B cell (primary cell): ENCODE measurements around the gene PPFIA1.

Source experiments
- CTCF ChIP-seq: fragments of 200-600 bp; IDR thresholded peaks from one replicate; pipeline ENCODE4 v1.8.0; 2022; ENCODE audit warnings: antibody characterized with exemption, mild to moderate bottlenecking
- EZH2 ChIP-seq: IDR thresholded peaks from 2 replicates; pipeline ENCODE4 v1.6.1; 2012; ENCODE audit warnings: borderline replicate concordance, low read depth, mild to moderate bottlenecking, moderate library complexity, low read length; ENCODE audit not compliant: insufficient read depth, poor library complexity, severe bottlenecking

- TF ChIP-seq CTCF, result no peak
- no peak for TF ChIP-seq EZH2
These were observed 68.1 kb downstream of the PPFIA1 start for GRCh38 chr11:70338594-70338993.
